ENCODE results near the gene AMIGO3.

The AMIGO3 gene, protein sequence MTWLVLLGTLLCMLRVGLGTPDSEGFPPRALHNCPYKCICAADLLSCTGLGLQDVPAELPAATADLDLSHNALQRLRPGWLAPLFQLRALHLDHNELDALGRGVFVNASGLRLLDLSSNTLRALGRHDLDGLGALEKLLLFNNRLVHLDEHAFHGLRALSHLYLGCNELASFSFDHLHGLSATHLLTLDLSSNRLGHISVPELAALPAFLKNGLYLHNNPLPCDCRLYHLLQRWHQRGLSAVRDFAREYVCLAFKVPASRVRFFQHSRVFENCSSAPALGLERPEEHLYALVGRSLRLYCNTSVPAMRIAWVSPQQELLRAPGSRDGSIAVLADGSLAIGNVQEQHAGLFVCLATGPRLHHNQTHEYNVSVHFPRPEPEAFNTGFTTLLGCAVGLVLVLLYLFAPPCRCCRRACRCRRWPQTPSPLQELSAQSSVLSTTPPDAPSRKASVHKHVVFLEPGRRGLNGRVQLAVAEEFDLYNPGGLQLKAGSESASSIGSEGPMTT

GRCh38 chr3:49719214-49719884 is at the start of gene AMIGO3:
TSS of gene AMIGO3 (minus strand) at chr3:49719684. CDS start at chr3:49719465, 219 bp downstream.
- TF ChIP-seq, protein P1, sequence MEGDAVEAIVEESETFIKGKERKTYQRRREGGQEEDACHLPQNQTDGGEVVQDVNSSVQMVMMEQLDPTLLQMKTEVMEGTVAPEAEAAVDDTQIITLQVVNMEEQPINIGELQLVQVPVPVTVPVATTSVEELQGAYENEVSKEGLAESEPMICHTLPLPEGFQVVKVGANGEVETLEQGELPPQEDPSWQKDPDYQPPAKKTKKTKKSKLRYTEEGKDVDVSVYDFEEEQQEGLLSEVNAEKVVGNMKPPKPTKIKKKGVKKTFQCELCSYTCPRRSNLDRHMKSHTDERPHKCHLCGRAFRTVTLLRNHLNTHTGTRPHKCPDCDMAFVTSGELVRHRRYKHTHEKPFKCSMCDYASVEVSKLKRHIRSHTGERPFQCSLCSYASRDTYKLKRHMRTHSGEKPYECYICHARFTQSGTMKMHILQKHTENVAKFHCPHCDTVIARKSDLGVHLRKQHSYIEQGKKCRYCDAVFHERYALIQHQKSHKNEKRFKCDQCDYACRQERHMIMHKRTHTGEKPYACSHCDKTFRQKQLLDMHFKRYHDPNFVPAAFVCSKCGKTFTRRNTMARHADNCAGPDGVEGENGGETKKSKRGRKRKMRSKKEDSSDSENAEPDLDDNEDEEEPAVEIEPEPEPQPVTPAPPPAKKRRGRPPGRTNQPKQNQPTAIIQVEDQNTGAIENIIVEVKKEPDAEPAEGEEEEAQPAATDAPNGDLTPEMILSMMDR (IDR thresholded peaks at IDR 0.05; ENCODE audit: low read depth, low read length): peak; percentile 21
- peak within 1 kb of the TSS; percentile 48 for H3K4me3 ChIP-seq (ENCODE audit: low read depth, low read length)

GRCh38 chr3:49763981-49764380 is 44.5 kb upstream of the AMIGO3 start:
- no peak overlapping the region for H3K4me3 ChIP-seq (ENCODE audit: low read depth, low read length)
- TF ChIP-seq, protein P1 (IDR thresholded peaks at IDR 0.05; ENCODE audit: low read depth, low read length): no peak

DNA sequence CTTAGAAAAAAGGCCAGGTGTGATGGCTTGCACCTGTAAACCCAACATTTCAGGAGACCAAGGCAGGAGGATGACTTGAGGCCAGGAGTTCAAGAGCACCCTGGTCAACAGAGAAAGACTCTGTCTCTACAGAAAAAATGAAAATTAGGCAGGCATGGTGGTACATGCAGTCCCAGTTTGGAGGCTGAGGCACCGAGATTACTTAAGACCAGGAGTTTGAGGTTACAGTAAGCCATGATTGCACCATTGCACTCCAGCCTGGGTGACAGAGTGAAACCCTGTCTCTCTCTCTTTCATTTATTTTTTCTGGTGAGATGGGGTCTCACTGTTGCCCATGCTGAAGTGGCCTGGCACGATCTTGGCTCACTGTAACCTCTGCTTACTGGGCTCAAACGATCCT is 42.2 kb upstream of the AMIGO3 start:
- TF ChIP-seq, protein P1 (IDR thresholded peaks at IDR 0.05; ENCODE audit: low read depth, low read length): no peak

GRCh38 chr3:49759226-49759625 is 39.7 kb upstream of the AMIGO3 start:
- H3K4me3 ChIP-seq (ENCODE audit: low read depth, low read length): no peak overlapping the region
- TF ChIP-seq, protein P1 (IDR thresholded peaks at IDR 0.05; ENCODE audit: low read depth, low read length): no peak

More for the DNA sequence above, 42.2 kb upstream of the AMIGO3 start:
- no peak overlapping the region for H3K4me3 ChIP-seq (ENCODE audit: low read depth, low read length)

DNA sequence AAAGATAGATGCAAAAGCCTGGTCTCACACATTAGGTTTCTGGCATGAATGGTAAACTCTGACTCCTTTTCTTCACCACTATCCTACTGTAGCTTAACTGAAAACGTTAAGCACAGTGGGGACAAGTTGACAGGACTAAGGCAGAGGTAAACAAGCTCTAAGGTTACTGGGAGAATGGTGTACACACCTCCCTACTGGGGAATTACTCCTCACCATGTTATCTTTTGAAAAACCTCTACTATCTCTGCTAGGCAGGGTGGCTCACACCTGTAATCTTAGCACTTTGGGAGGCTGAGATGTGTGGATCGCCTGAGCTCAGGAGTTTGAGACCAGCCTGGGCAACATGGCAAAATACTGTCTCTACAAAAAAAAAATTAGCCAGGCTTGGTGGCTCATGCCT is 37.7 kb upstream of the AMIGO3 start:
- TF ChIP-seq, protein P1 (IDR thresholded peaks at IDR 0.05; ENCODE audit: low read depth, low read length): no peak
- no peak overlapping the region for H3K4me3 ChIP-seq (ENCODE audit: low read depth, low read length)

GRCh38 chr3:49756036-49756435 is 36.6 kb upstream of the AMIGO3 start:
- TF ChIP-seq, protein P1 (IDR thresholded peaks at IDR 0.05; ENCODE audit: low read depth, low read length): no peak
- H3K4me3 ChIP-seq (ENCODE audit: low read depth, low read length): no peak overlapping the region

DNA sequence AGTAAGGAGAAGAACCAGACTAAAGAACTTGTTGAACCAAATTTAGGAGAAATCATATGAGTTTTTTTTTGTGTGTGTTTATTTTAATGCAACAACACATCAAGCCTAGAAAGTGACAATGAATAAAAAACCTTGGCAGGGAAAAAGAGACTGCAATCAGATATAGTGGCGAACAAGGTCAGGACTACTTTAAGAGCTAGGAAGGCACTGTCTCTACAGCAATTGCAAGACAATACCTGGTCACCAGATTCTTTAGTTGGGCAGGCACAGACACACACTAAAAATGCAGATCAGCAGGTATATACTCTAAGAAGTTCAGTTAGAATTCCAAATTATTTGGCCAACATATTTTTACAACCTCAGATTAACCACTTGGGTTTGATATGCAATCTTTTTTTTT is 35.1 kb upstream of the AMIGO3 start:
- no peak overlapping the region for H3K4me3 ChIP-seq (ENCODE audit: low read depth, low read length)
- TF ChIP-seq, protein P1 (IDR thresholded peaks at IDR 0.05; ENCODE audit: low read depth, low read length): no peak

Data from WI38 (cell line).